HL-60 (cell line): ENCODE measurements around the gene FBXO48.

Source experiments
- GABPA ChIP-seq: IDR thresholded peaks from 2 replicates; pipeline ENCODE4 v1.6.1; 2012; ENCODE audit warnings: low read depth
- POLR2AphosphoS5 ChIP-seq: IDR thresholded peaks from 2 replicates; pipeline ENCODE4 v1.6.1; 2012; ENCODE audit warnings: low read depth
- TF ChIP-seq, protein P1 (sequence below): IDR thresholded peaks from one replicate; pipeline ENCODE4 v1.5.1; 2011; ENCODE audit warnings: low read length, control low read depth, inconsistent platforms; ENCODE audit not compliant: insufficient read depth

GRCh38 chr2:68453761-68454360, 13.2 kb downstream of the FBXO48 start:
- TF ChIP-seq, protein P1, sequence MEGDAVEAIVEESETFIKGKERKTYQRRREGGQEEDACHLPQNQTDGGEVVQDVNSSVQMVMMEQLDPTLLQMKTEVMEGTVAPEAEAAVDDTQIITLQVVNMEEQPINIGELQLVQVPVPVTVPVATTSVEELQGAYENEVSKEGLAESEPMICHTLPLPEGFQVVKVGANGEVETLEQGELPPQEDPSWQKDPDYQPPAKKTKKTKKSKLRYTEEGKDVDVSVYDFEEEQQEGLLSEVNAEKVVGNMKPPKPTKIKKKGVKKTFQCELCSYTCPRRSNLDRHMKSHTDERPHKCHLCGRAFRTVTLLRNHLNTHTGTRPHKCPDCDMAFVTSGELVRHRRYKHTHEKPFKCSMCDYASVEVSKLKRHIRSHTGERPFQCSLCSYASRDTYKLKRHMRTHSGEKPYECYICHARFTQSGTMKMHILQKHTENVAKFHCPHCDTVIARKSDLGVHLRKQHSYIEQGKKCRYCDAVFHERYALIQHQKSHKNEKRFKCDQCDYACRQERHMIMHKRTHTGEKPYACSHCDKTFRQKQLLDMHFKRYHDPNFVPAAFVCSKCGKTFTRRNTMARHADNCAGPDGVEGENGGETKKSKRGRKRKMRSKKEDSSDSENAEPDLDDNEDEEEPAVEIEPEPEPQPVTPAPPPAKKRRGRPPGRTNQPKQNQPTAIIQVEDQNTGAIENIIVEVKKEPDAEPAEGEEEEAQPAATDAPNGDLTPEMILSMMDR = no peak
- no peak for TF ChIP-seq POLR2AphosphoS5
- no peak for TF ChIP-seq GABPA
